ENCODE data around the gene ACOT13. TPM values are rescaled to one million over a fixed set of nuclear protein-coding genes. Genes with fewer than 3 reads are reported as not detected.
"Not testable (repeated sequence)": the region's sequence is repeated elsewhere in the genome, so short reads cannot be mapped to it uniquely, and the experiment has no call there.

The ACOT13 gene
- total RNA-seq, 4 donors from 2014 or later: 3.4 to 8.9 (median 6.8) TPM

DNA sequence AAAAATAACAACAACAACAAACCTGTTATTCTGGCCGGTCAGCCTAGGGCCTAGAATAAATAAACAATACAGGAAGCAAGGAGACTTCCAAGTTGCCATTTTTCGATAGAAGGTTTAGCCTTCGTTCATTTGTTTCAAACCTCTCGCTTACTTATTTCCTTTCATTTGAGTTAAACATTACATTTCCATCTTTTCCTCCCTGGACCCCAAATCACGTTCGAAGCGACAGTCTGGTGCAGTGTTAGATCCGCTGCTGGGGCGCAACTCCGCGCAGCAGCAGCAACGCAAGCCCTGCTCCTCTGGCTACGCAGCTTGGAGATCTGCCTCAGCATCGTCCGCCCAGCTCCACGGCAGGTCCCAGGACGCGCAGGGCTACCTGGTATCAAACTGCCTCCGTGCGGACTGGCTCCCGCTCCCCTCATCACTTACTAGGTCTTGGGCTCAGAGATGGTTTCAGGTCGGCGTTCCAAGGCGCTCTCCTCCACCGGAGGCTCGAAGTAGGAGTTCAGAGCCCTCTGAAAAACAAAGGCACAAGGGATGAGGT is 708 bp upstream of the ACOT13 start:
- Histone ChIP-seq H3K36me3 (peaks cover 0 to 37% of the 10 kb centered on the region in 2 donors), H3K9me3 (no peaks in the 10 kb centered on the region), H3K4me3 (peak overlapping the region; percentile 91 to 95), H3K4me1 (peaks cover 7 to 50% (median 20%) of the 10 kb centered on the region in 3 donors), H3K27me3 (no peaks in the 10 kb centered on the region), H3K27ac (peak overlapping the region; percentile 86 to 94 (median 91))
- no peak for TF ChIP-seq POLR2A (IDR thresholded peaks at IDR 0.05)
- no peak for TF ChIP-seq POLR2AphosphoS5 (IDR thresholded peaks at IDR 0.05)
- TF ChIP-seq CTCF (IDR thresholded peaks at IDR 0.05): no peak
- no peak for TF ChIP-seq EP300 (IDR thresholded peaks at IDR 0.05)
- peak; percentile 24 for ATAC-seq
- WGBS, 2 donors (ENCODE audit: low coverage in 1 of 2): 0% methylated on average over 5 to 7 of the region's 26 CpGs

- TF ChIP-seq POLR2AphosphoS5 (IDR thresholded peaks at IDR 0.05): no peak
- TF ChIP-seq POLR2A (IDR thresholded peaks at IDR 0.05): no peak
- no peak for TF ChIP-seq EP300 (IDR thresholded peaks at IDR 0.05)
- no peak for TF ChIP-seq CTCF (IDR thresholded peaks at IDR 0.05)
- peak overlapping the region; percentile 91 to 95 for H3K4me3 ChIP-seq
- peaks cover 7 to 50% (median 20%) of the 10 kb centered on the region in 3 donors for H3K4me1 ChIP-seq
- H3K27ac ChIP-seq: peak overlapping the region; percentile 83 to 94 (median 91)
- H3K27me3 ChIP-seq: no peaks in the 10 kb centered on the region
- 2 to 7% methylated on average over 6 to 9 of the region's 9 CpGs for WGBS, 2 donors (ENCODE audit: low coverage in 1 of 2)
- no peak for ATAC-seq
- H3K36me3 ChIP-seq: peaks cover 0 to 31% of the 10 kb centered on the region in 2 donors
- no peaks in the 10 kb centered on the region for H3K9me3 ChIP-seq
Observed at GRCh38 chr6:24667378-24667803, 514 bp downstream of the ACOT13 start.

GRCh38 chr6:24668066-24668996 is 1.5 kb downstream of the ACOT13 start:
- peaks cover 0 to 21% of the 10 kb centered on the region in 2 donors for H3K36me3 ChIP-seq
- H3K4me3 ChIP-seq: peak overlapping the region in 1 of 2 donors; percentile 91
- H3K4me1 ChIP-seq: peaks cover 7 to 45% (median 20%) of the 10 kb centered on the region in 3 donors
- not testable (repeated sequence) for H3K9me3 ChIP-seq, H3K27me3 ChIP-seq, ATAC-seq
- peak overlapping the region in 1 of 4 donors; percentile 94 for H3K27ac ChIP-seq
- WGBS, 2 donors (ENCODE audit: low coverage in 1 of 2): 96 to 98% methylated on average over 5 to 8 of the region's 18 CpGs

DNA sequence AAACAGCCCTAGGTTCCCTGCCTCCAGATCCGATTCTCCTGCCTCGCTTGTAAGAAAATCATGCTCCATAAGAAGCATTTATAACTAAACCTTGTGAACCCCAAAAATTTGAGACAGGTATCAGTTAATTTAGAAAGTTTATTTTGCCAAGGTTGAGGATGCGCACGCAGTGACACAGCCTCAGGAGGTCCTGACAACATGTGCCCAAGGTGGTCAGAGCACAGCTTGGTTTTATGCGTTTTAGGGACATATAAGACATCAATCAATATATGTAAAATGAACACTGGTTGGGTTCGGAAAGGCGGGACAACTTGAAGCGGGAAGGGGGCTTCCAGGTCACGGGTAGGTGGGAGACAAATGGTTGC is 2.1 kb downstream of the ACOT13 start:
- TF ChIP-seq POLR2AphosphoS5 (IDR thresholded peaks at IDR 0.05): no peak
- TF ChIP-seq EP300 (IDR thresholded peaks at IDR 0.05): no peak
- no peak for TF ChIP-seq POLR2A (IDR thresholded peaks at IDR 0.05)
- TF ChIP-seq CTCF (IDR thresholded peaks at IDR 0.05): no peak
- Histone ChIP-seq H3K9me3 (no peaks in the 10 kb centered on the region), H3K27ac (no peak overlapping the region), H3K27me3 (no peaks in the 10 kb centered on the region), H3K4me3 (no peak overlapping the region), H3K36me3 (peaks cover 0 to 15% of the 10 kb centered on the region in 2 donors), H3K4me1 (peaks cover 7 to 38% (median 20%) of the 10 kb centered on the region in 3 donors)
- ATAC-seq: no peak
- WGBS, 2 donors (ENCODE audit: low coverage in 1 of 2): 78 to 99% methylated on average over 9 of the region's 9 CpGs

- H3K9me3 ChIP-seq, ATAC-seq, H3K27ac ChIP-seq, H3K36me3 ChIP-seq, H3K27me3 ChIP-seq, H3K4me3 ChIP-seq: not testable (repeated sequence)
- peaks cover 7 to 23% (median 13%) of the 10 kb centered on the region in 3 donors for H3K4me1 ChIP-seq
Observed at GRCh38 chr6:24670492-24670891, 3.6 kb downstream of the ACOT13 start.

GRCh38 chr6:24671077-24671476 is 4.2 kb downstream of the ACOT13 start:
- not testable (repeated sequence) for H3K4me3 ChIP-seq, H3K9me3 ChIP-seq, ATAC-seq, H3K36me3 ChIP-seq, H3K27me3 ChIP-seq, H3K27ac ChIP-seq
- WGBS, 2 donors (ENCODE audit: low coverage in 1 of 2): 88 to 100% methylated on average over 2 to 3 of the region's 4 CpGs
- H3K4me1 ChIP-seq: peaks cover 5 to 17% (median 9%) of the 10 kb centered on the region in 3 donors

All from gastroesophageal sphincter (tissue), 4 donors.